ENCODE data around the gene KDR.

The KDR gene

GRCh38 chr4:55092504-55092903 lies 32.9 kb downstream of the KDR start:
- H3K9me3 ChIP-seq (ENCODE audit: insufficient read depth, low read length, severe bottlenecking): no peaks in the 10 kb centered on the region
- H3K4me2 ChIP-seq (ENCODE audit: insufficient read depth, low read length): no peak overlapping the region
- no peaks in the 10 kb centered on the region for H3K79me2 ChIP-seq (ENCODE audit: insufficient read depth, low read length)
- H3K4me3 ChIP-seq (ENCODE audit: low read depth in 1 of 2, low read length in 2 of 2): no peak overlapping the region
- TF ChIP-seq, protein P1, sequence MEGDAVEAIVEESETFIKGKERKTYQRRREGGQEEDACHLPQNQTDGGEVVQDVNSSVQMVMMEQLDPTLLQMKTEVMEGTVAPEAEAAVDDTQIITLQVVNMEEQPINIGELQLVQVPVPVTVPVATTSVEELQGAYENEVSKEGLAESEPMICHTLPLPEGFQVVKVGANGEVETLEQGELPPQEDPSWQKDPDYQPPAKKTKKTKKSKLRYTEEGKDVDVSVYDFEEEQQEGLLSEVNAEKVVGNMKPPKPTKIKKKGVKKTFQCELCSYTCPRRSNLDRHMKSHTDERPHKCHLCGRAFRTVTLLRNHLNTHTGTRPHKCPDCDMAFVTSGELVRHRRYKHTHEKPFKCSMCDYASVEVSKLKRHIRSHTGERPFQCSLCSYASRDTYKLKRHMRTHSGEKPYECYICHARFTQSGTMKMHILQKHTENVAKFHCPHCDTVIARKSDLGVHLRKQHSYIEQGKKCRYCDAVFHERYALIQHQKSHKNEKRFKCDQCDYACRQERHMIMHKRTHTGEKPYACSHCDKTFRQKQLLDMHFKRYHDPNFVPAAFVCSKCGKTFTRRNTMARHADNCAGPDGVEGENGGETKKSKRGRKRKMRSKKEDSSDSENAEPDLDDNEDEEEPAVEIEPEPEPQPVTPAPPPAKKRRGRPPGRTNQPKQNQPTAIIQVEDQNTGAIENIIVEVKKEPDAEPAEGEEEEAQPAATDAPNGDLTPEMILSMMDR (IDR thresholded peaks at IDR 0.05; ENCODE audit: borderline replicate concordance, extremely low read depth, low read length, poor library complexity, severe bottlenecking): no peak
- no peak for TF ChIP-seq EZH2 (IDR thresholded peaks at IDR 0.05; ENCODE audit: borderline replicate concordance, low read depth, low read length, severe bottlenecking)
- no peaks in the 10 kb centered on the region for H3K36me3 ChIP-seq (ENCODE audit: insufficient read depth, low read length)
- DNase-seq: no peak
- H3K27me3 ChIP-seq (ENCODE audit: insufficient read depth, low read length, poor library complexity): no peaks in the 10 kb centered on the region
- no peak overlapping the region for H3K9ac ChIP-seq (ENCODE audit: low read depth, low read length)
- ATAC-seq (ENCODE audit: insufficient read depth, low read depth): no peak
- H3K4me1 ChIP-seq (ENCODE audit: insufficient read depth, low read length): no peaks in the 10 kb centered on the region
- H2AFZ ChIP-seq (ENCODE audit: low read depth, low read length): no peak overlapping the region
- no peaks in the 10 kb centered on the region for H4K20me1 ChIP-seq (ENCODE audit: insufficient read depth, low read length)
- H3K27ac ChIP-seq (ENCODE audit: low read length): no peak overlapping the region

GRCh38 chr4:55089916-55090315 lies 35.5 kb downstream of the KDR start:
- no peak overlapping the region for H3K4me3 ChIP-seq (ENCODE audit: low read depth in 1 of 2, low read length in 2 of 2)
- TF ChIP-seq, protein P1 (IDR thresholded peaks at IDR 0.05; ENCODE audit: borderline replicate concordance, extremely low read depth, low read length, poor library complexity, severe bottlenecking): no peak
- TF ChIP-seq EZH2 (IDR thresholded peaks at IDR 0.05; ENCODE audit: borderline replicate concordance, low read depth, low read length, severe bottlenecking): no peak
- no peaks in the 10 kb centered on the region for H3K4me1 ChIP-seq (ENCODE audit: insufficient read depth, low read length)
- no peaks in the 10 kb centered on the region for H3K27me3 ChIP-seq (ENCODE audit: insufficient read depth, low read length, poor library complexity)
- ATAC-seq (ENCODE audit: insufficient read depth, low read depth) (no peak), DNase-seq (no peak)
- no peak overlapping the region for H3K27ac ChIP-seq (ENCODE audit: low read length)
- no peaks in the 10 kb centered on the region for H3K36me3 ChIP-seq (ENCODE audit: insufficient read depth, low read length)
- no peaks in the 10 kb centered on the region for H3K9me3 ChIP-seq (ENCODE audit: insufficient read depth, low read length, severe bottlenecking)
- H3K9ac ChIP-seq (ENCODE audit: low read depth, low read length): no peak overlapping the region
- no peak overlapping the region for H3K4me2 ChIP-seq (ENCODE audit: insufficient read depth, low read length)
- no peak overlapping the region for H2AFZ ChIP-seq (ENCODE audit: low read depth, low read length)
- H4K20me1 ChIP-seq (ENCODE audit: insufficient read depth, low read length): no peaks in the 10 kb centered on the region
- no peaks in the 10 kb centered on the region for H3K79me2 ChIP-seq (ENCODE audit: insufficient read depth, low read length)

- Histone ChIP-seq H3K27ac (ENCODE audit: low read length) (no peak overlapping the region), H3K27me3 (ENCODE audit: insufficient read depth, low read length, poor library complexity) (no peaks in the 10 kb centered on the region), H3K9me3 (ENCODE audit: insufficient read depth, low read length, severe bottlenecking) (no peaks in the 10 kb centered on the region), H3K4me2 (ENCODE audit: insufficient read depth, low read length) (no peak overlapping the region), H3K4me3 (ENCODE audit: low read depth in 1 of 2, low read length in 2 of 2) (no peak overlapping the region), H3K36me3 (ENCODE audit: insufficient read depth, low read length) (no peaks in the 10 kb centered on the region), H3K79me2 (ENCODE audit: insufficient read depth, low read length) (no peaks in the 10 kb centered on the region), H3K4me1 (ENCODE audit: insufficient read depth, low read length) (no peaks in the 10 kb centered on the region), H2AFZ (ENCODE audit: low read depth, low read length) (no peak overlapping the region), H4K20me1 (ENCODE audit: insufficient read depth, low read length) (no peaks in the 10 kb centered on the region), H3K9ac (ENCODE audit: low read depth, low read length) (no peak overlapping the region)
- no peak for ATAC-seq (ENCODE audit: insufficient read depth, low read depth)
- TF ChIP-seq EZH2 (IDR thresholded peaks at IDR 0.05; ENCODE audit: borderline replicate concordance, low read depth, low read length, severe bottlenecking): no peak
- TF ChIP-seq, protein P1 (IDR thresholded peaks at IDR 0.05; ENCODE audit: borderline replicate concordance, extremely low read depth, low read length, poor library complexity, severe bottlenecking): no peak
- DNase-seq: no peak
These were observed 37.5 kb downstream of the KDR start for GRCh38 chr4:55087913-55088260.

Data from DND-41 (cell line).